ENCODE measurements around the gene USP17L5. TPM values are rescaled to one million over a fixed set of nuclear protein-coding genes. Genes with fewer than 3 reads are reported as not detected.
"Not testable (repeated sequence)": the region's sequence is repeated elsewhere in the genome, so short reads cannot be mapped to it uniquely, and the experiment has no call there.

Gene USP17L5
- not detected in 2 replicates for total RNA-seq (2014; rRNA removed; shearing (Covaris generic))

GRCh38 chr4:9339103-9339502 is at the start of gene USP17L5:
TSS of gene USP17L5 (plus strand) at chr4:9339403. CDS start at chr4:9339403, 0 bp downstream.
- in situ Hi-C loops (cut with HindIII; ENCODE audit: low sequenced_read_pairs); DNase-seq (ENCODE audit: low spot score): not testable (repeated sequence)

- in situ Hi-C loops (cut with HindIII; ENCODE audit: low sequenced_read_pairs); DNase-seq (ENCODE audit: low spot score): not testable (repeated sequence)
Measured at GRCh38 chr4:9324191-9324590, 15.0 kb upstream of the USP17L5 start.

GRCh38 chr4:9324865-9325264 is 14.3 kb upstream of the USP17L5 start, which contains the start of gene USP17L24:
TSS of gene USP17L24 (plus strand) at chr4:9325165. CDS start at chr4:9325165, 0 bp downstream.
- in situ Hi-C loops (cut with HindIII; ENCODE audit: low sequenced_read_pairs); DNase-seq (ENCODE audit: low spot score): not testable (repeated sequence)

- DNase-seq (ENCODE audit: low spot score); in situ Hi-C loops (cut with HindIII; ENCODE audit: low sequenced_read_pairs): not testable (repeated sequence)
Measured at GRCh38 chr4:9329611-9330010, 9.6 kb upstream of the USP17L5 start, which contains the start of gene USP17L25. TSS of gene USP17L25 (plus strand) at chr4:9329911. CDS start at chr4:9329911, 0 bp downstream.

- in situ Hi-C loops (cut with HindIII; ENCODE audit: low sequenced_read_pairs); DNase-seq (ENCODE audit: low spot score): not testable (repeated sequence)
Measured at GRCh38 chr4:9334358-9334757, 4.8 kb upstream of the USP17L5 start, which contains the start of gene USP17L26. TSS of gene USP17L26 (plus strand) at chr4:9334658. CDS start at chr4:9334658, 0 bp downstream.

- in situ Hi-C loops (cut with HindIII; ENCODE audit: low sequenced_read_pairs); DNase-seq (ENCODE audit: low spot score): not testable (repeated sequence)
Measured at GRCh38 chr4:9343848-9344247, 4.6 kb downstream of the USP17L5 start, which contains the start of gene USP17L27. TSS of gene USP17L27 (plus strand) at chr4:9344148. CDS start at chr4:9344148, 0 bp downstream.

GRCh38 chr4:9348593-9348992 is 9.4 kb downstream of the USP17L5 start, which contains the start of gene USP17L28:
TSS of gene USP17L28 (plus strand) at chr4:9348893. CDS start at chr4:9348893, 0 bp downstream.
- DNase-seq (ENCODE audit: low spot score); in situ Hi-C loops (cut with HindIII; ENCODE audit: low sequenced_read_pairs): not testable (repeated sequence)

GRCh38 chr4:9350866-9351265 is 11.7 kb downstream of the USP17L5 start:
- DNase-seq (ENCODE audit: low spot score); in situ Hi-C loops (cut with HindIII; ENCODE audit: low sequenced_read_pairs): not testable (repeated sequence)

GRCh38 chr4:9353338-9353737 is 14.1 kb downstream of the USP17L5 start, which contains the start of gene USP17L29:
TSS of gene USP17L29 (plus strand) at chr4:9353638. CDS start at chr4:9353638, 0 bp downstream.
- DNase-seq (ENCODE audit: low spot score); in situ Hi-C loops (cut with HindIII; ENCODE audit: low sequenced_read_pairs): not testable (repeated sequence)

GRCh38 chr4:9362829-9363228 is 23.6 kb downstream of the USP17L5 start, which contains the start of gene USP17L30:
TSS of gene USP17L30 (plus strand) at chr4:9363129. CDS start at chr4:9363129, 0 bp downstream.
- in situ Hi-C loops (cut with HindIII; ENCODE audit: low sequenced_read_pairs); DNase-seq (ENCODE audit: low spot score): not testable (repeated sequence)

- DNase-seq (ENCODE audit: low spot score); in situ Hi-C loops (cut with HindIII; ENCODE audit: low sequenced_read_pairs): not testable (repeated sequence)
Measured at GRCh38 chr4:9379881-9380280, 40.7 kb downstream of the USP17L5 start.

- DNase-seq (ENCODE audit: low spot score); in situ Hi-C loops (cut with HindIII; ENCODE audit: low sequenced_read_pairs): not testable (repeated sequence)
Measured at GRCh38 chr4:9381012-9381534, 41.9 kb downstream of the USP17L5 start.

- no peak for DNase-seq (ENCODE audit: low spot score)
- in situ Hi-C loops (cut with HindIII; ENCODE audit: low sequenced_read_pairs), result no loop called here
Measured at GRCh38 chr4:9384126-9384525, 44.9 kb downstream of the USP17L5 start.

- DNase-seq (ENCODE audit: low spot score); in situ Hi-C loops (cut with HindIII; ENCODE audit: low sequenced_read_pairs): not testable (repeated sequence)
Measured at GRCh38 chr4:9389001-9389400, 49.8 kb downstream of the USP17L5 start.

Other genes starting within 250 kb of the USP17L5 start
- not detected in 2 replicates for gene FAM90A26, start 169.0 kb upstream of the USP17L5 start, total RNA-seq (2014; rRNA removed; shearing (Covaris generic))
- not detected in 2 replicates for gene USP17L10, start 128.7 kb upstream of the USP17L5 start, total RNA-seq (2014; rRNA removed; shearing (Covaris generic))
- not detected in 2 replicates for gene USP17L11, start 124.0 kb upstream of the USP17L5 start, total RNA-seq (2014; rRNA removed; shearing (Covaris generic))
- not detected in 2 replicates for gene USP17L12, start 119.3 kb upstream of the USP17L5 start, total RNA-seq (2014; rRNA removed; shearing (Covaris generic))
- gene USP17L13, start 114.5 kb upstream of the USP17L5 start, total RNA-seq (2014; rRNA removed; shearing (Covaris generic)), result not detected in 2 replicates
- gene USP17L15, start 105.0 kb upstream of the USP17L5 start, total RNA-seq (2014; rRNA removed; shearing (Covaris generic)), result not detected in 2 replicates
- not detected in 2 replicates for gene USP17L17, start 95.5 kb upstream of the USP17L5 start, total RNA-seq (2014; rRNA removed; shearing (Covaris generic))
- not detected in 2 replicates for gene USP17L18, start 90.8 kb upstream of the USP17L5 start, total RNA-seq (2014; rRNA removed; shearing (Covaris generic))
- gene USP17L19, start 86.0 kb upstream of the USP17L5 start, total RNA-seq (2014; rRNA removed; shearing (Covaris generic)), result not detected in 2 replicates
- not detected in 2 replicates for gene USP17L20, start 81.3 kb upstream of the USP17L5 start, total RNA-seq (2014; rRNA removed; shearing (Covaris generic))
- not detected in 2 replicates for gene USP17L21, start 76.5 kb upstream of the USP17L5 start, total RNA-seq (2014; rRNA removed; shearing (Covaris generic))
- not detected in 2 replicates for gene USP17L22, start 71.8 kb upstream of the USP17L5 start, total RNA-seq (2014; rRNA removed; shearing (Covaris generic))
- gene USP17L24, start 14.2 kb upstream of the USP17L5 start, total RNA-seq (2014; rRNA removed; shearing (Covaris generic)), result not detected in 2 replicates
- not detected in 2 replicates for gene USP17L25, start 9.5 kb upstream of the USP17L5 start, total RNA-seq (2014; rRNA removed; shearing (Covaris generic))
- gene USP17L26, start 4.7 kb upstream of the USP17L5 start, total RNA-seq (2014; rRNA removed; shearing (Covaris generic)), result not detected in 2 replicates
- gene USP17L27, start 4.7 kb downstream of the USP17L5 start, total RNA-seq (2014; rRNA removed; shearing (Covaris generic)), result not detected in 2 replicates
- not detected in 2 replicates for gene USP17L28, start 9.5 kb downstream of the USP17L5 start, total RNA-seq (2014; rRNA removed; shearing (Covaris generic))
- gene USP17L29, start 14.2 kb downstream of the USP17L5 start, total RNA-seq (2014; rRNA removed; shearing (Covaris generic)), result not detected in 2 replicates
- gene USP17L30, start 23.7 kb downstream of the USP17L5 start, total RNA-seq (2014; rRNA removed; shearing (Covaris generic)), result not detected in 2 replicates
- gene DEFB131A, start 105.0 kb downstream of the USP17L5 start, total RNA-seq (2014; rRNA removed; shearing (Covaris generic)), result not detected in 2 replicates